Measurements from ENCODE around the gene PPIA.
"Not testable (repeated sequence)": the region's sequence is repeated elsewhere in the genome, so short reads cannot be mapped to it uniquely, and the experiment has no call there.

The PPIA gene

DNA sequence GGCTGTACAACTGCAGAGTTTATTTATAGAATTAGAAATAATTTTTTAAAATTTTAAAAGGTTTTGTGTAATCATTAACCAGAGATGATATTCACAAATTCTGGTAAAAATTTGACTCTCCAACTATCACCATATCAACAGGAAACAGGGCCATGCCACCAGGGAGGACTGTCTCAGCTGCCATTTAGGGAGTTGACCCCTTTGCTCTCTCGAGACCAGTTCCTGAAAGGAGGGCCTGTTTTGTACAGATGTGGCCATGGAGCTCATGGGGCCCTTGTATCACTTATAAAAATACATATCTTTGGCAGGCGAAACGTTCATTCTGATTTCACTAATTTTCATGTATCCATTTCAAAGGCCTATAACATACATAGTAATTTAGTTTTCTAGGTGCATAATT lies 31.1 kb downstream of the PPIA start:
- DNase-seq (ENCODE audit: low spot score) = no peak

GRCh38 chr7:44838751-44839150 lies 42.3 kb downstream of the PPIA start:
- no peak for DNase-seq (ENCODE audit: low spot score)

DNA sequence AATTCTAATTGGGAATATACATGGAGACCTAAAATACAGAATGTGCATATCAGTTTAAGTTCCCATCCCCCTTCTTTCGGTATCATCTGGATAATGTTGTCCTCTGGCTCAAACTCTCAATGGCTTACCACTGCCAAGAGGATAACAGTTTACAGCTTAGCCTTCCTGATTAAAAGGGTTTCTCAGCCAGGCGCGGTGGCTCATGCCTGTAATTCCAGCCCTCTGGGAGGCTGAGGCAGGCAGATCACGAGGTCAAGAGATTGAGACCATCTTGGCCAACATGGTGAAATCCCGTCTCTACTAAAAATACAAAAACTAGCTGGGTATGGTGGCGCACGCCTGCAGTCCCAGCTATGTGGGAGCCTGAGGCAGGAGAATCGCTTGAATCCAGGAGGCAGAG lies 46.2 kb downstream of the PPIA start:
- DNase-seq (ENCODE audit: low spot score) = not testable (repeated sequence)

DNA sequence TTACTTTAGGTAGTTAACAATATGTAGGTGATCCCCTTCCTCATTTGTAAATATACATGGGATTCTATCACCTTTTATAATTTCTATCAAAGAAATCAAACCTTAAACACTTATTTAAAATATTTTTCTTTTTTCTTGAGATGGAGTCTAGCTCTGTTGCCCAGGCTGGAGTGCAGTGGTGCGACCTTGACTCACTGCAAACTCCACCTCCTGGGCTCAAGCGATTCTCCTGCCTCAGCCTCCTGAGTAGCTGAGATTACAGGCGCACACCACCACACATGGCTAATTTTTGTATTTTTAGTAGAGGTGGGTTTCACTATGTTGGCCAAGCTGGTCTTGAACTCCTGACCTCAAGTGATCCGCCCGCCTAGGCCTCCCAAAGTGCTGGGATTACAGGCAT lies 47.0 kb downstream of the PPIA start:
- not testable (repeated sequence) for DNase-seq (ENCODE audit: low spot score)

GRCh38 chr7:44845451-44845850 lies 49.0 kb downstream of the PPIA start:
- DNase-seq (ENCODE audit: low spot score) = no peak

- DNase-seq (ENCODE audit: low spot score) = not testable (repeated sequence)
These were observed 49.9 kb downstream of the PPIA start for GRCh38 chr7:44846390-44846789.

DNA sequence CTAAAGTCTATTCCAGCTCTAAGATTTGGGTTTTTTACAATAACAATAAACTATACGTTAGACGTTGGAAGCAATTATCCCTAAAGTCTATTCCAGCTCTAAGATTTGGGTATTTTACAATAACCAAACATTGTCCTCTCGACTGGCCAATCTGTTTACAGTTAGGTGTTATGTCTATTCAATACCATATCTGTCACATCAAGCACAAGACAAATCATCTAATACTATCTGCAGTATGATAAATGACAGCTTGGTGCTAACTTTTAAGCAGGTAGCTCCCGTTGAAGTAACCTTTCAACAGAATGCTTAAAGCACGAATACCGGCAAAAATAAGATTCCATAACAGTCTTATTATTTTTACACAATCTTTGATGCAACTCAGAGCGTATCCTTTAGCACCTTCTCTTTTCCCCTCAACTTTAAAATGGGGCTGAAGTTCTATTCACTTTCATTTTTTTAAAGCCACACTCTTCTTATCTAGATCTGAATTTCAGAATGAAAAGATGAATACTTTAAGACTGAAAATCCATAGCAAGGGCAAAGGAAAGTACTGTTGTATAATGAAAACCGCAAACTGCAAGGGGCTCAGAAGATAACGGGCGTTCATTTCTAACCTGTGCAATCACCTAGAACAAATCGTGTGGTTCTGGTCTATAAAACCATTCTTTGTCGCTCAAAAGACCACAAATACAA lies 50.5 kb downstream of the PPIA start:
- DNase-seq (ENCODE audit: low spot score) = peak; percentile 17

GRCh38 chr7:44847509-44847919 lies 51.0 kb downstream of the PPIA start:
- DNase-seq (ENCODE audit: low spot score) = peak; percentile 78

DNA sequence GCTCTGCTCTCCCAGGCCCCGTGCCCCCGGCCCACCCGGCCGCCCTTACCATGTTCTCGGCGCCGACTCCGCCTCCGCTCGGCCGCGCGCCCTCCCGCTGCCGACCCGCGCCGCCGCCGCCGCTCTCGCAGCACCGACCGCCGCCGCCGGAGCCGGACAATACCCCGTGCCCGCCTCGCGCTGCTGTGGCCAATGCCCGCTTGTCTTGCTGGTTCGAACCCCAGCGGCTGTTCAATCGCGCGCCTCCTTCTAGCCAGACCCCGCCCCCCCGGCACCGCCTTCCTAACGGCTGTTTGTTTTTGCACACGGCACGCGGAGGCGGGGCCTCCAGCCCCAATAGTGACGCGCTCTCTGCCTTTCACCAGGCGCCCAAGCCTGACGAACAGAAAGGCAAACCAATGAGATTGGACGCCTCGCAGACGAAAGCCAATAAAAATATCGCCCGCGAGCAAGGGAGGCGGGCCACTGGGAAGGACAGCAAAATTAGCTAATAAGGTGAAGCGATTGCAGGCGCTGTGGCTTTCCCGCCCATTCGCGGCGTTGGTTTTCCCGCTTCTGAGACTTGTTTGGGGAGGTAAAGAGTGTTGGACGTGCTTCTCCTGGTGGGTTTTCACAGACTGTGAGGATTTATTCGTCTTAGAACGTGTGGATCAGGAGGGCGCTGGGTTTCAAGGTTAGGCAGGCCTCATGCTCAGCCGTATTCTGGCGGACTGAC lies 51.6 kb downstream of the PPIA start, which contains the start of gene H2AZ2:
H2AZ2 (minus strand) TSS at position 168 of the 715 bp plus-strand sequence; CDS start at position 52, 116 bp downstream.
- DNase-seq (ENCODE audit: low spot score) = peak; percentile 100

- no peak for DNase-seq (ENCODE audit: low spot score)
These were observed 52.9 kb downstream of the PPIA start for GRCh38 chr7:44849259-44849884.

- DNase-seq (ENCODE audit: low spot score) = no peak
These were observed 53.5 kb downstream of the PPIA start for GRCh38 chr7:44849885-44850544.

DNA sequence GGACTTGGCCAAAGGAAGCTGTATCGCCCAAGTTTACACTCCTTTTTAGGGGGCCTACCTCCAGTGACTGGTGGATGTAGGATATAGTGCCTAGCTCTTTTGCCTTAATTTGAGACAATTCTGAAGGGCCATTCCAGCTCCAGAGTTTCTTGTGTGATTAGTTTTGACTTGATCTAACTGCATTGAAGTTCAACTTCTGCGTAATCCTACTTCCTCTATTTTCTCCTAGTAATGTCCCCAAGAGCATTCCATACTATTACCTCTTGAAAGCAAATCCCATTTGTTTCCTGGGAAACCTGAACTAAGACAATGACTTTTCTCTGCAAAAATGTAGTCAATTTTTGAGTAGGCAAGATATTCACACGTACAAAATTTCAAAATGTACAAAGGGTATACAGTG lies 56.1 kb downstream of the PPIA start:
- DNase-seq (ENCODE audit: low spot score) = no peak
